ENCODE measurements around the gene LAMB2.

LAMB2 gene

DNA sequence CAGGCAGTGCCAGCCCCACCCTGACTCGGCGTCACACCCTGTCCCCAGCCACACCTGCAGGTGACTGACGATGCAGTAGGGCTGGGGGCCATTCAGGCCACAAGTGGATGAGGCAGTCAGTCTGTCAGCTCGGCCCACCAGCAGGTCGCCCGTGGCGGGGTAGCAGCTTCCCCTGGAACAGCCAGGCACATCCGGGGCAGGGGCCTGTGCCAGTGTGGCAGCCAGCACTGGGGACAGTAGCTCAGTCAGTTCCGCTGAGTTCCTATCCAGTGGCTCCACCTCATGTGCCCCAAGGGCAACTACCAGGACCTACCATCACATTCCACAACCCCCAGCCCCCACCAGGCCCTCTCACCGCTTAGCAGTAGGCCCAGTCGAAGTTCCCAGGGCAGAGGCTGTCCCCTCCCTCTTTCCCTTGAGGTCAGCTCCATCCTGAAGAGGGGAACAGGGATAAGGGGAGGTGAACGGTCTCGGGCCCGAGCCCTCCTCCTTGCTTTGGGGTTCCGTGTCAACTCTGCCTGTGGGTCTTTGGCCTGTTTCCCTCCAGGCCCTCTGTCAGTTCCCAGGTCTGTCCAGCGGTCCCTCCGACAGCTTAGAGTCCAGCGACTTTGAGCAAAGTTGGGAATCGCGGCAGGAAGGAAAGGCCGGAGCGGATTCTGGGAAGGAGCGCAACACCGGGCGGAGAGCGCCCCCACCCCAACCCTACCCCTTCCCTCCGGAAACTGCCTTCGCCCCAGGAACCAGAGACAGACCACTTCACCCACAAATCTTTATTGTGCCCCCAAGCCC, at the start of gene LAMB2:
LAMB2 (minus strand) TSS at position 614 of the 789 bp plus-strand sequence; CDS start at position 431, 183 bp downstream.
- DNase-seq: no peak

GRCh38 chr3:49181351-49181750, 48.5 kb upstream of the LAMB2 start:
- no peak for DNase-seq

DNA sequence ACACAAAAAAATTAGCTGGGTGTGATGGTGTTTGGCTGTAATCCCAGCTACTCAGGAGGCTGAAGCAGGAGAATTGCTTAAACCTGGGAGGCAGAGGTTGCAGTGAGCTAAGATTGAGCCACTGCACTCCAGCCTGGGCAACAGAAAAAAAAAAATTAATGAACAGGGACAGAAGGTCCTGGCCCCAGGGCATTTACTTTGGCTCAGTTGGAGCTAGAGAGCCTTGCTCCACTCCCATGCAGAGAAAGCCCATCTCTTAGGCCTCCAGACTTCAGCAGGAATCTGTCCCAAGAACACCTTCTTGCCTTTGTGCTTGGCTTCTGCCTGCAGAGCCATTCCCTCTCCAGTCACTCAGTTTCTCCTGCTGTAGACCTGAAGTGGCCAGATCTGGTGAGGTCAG, 47.3 kb upstream of the LAMB2 start:
- no peak for DNase-seq

GRCh38 chr3:49177073-49177472, 44.2 kb upstream of the LAMB2 start:
- DNase-seq: no peak

- DNase-seq: no peak
Observed at GRCh38 chr3:49175530-49175929, 42.7 kb upstream of the LAMB2 start.

DNA sequence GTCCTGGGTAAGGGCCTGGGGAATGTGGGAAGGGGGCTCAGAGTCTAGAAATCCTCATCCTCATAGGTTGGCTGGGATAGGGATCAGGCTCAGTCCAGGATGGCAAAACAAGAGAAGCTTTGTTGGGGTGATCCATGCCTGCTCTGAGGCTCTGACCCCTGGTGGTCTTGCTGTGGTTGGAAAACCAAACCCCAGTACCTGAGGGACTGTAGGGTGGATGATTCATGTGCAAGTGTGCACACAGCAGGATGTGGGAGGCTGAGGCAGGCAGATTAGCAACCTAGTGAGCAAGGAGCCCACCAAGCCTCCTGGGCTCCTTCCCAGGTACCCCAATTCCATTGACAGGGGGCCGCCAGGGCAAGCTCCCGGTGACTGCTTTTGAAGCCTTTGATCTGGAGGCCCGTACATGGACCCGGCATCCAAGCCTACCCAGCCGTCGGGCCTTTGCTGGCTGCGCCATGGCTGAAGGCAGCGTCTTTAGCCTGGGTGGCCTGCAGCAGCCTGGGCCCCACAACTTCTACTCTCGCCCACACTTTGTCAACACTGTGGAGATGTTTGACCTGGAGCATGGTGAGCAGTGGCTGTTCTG, 41.6 kb upstream of the LAMB2 start:
- no peak for DNase-seq

DNA sequence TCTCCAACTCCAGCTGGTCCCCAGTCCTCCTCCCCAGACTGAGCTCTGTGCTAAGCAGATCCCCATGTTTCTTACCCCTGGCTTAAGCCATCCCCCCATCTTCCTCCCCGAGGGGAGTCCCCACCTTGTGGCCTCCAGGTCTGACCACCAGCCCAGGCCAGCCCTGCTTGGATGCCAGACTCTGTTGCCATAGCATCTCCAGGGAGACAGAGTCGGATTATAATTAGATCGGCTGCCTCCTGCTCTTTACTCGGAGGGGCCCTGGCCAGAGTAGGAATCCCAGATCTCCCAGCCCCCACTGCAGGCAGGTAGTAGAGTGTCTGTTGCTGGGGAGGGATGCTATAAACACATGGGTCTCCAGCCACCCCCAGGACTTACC, 40.9 kb upstream of the LAMB2 start:
- DNase-seq: no peak

DNA sequence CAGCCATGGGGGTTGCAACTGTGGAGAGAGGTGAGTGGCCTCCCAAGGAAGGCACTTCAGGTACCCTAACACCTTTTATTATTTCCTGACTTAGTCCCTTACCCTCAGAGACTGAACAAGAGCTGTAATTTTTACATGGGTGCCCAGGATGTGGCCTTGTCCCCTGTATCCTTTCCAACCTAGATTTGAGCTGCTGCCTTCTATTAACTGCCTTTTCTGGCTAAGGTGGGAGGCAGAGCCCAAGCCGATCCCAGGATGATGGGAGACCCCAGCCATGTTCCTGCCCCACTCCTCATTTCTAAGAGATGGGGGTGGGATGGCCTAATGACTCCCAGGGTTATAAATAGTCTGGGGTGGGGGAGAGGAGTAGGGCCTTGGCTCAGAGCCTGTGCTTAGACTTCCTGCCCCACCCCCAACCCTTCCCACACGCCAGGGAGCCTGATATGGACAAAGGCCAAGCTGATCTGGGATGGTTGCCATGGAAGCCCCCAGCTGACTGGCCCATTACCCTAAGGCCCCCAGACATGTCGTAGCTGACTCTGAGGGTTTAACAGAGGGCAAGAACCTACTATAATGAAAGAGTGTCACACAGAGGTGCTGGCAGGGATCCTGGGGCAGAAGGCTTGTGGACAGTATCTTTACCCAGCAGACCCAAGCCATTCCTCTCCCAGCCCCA, 40.4 kb upstream of the LAMB2 start:
- peak; percentile 28 for DNase-seq

DNA sequence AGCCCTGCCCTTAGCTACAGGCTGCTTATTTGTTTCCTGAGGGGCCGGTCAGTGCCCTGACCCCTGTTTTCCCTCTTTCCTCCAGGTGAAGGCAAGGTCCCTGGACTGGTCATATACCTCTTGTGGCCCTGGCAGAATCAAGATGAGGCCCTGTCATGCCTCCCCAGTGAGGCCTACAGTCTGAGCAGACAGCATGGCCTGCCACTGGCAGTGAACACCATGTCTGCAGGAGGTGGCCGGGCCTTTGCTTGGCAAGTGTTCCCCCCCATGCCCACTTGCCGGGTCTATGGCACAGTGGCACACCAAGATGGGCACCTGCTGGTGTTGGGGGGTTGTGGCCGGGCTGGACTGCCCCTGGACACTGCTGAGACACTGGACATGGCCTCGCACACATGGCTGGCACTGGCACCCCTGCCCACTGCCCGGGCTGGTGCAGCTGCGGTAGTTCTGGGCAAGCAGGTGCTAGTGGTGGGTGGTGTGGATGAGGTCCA, 39.7 kb upstream of the LAMB2 start:
- no peak for DNase-seq

- no peak for DNase-seq
Observed at GRCh38 chr3:49171775-49172500, 39.1 kb upstream of the LAMB2 start.

DNA sequence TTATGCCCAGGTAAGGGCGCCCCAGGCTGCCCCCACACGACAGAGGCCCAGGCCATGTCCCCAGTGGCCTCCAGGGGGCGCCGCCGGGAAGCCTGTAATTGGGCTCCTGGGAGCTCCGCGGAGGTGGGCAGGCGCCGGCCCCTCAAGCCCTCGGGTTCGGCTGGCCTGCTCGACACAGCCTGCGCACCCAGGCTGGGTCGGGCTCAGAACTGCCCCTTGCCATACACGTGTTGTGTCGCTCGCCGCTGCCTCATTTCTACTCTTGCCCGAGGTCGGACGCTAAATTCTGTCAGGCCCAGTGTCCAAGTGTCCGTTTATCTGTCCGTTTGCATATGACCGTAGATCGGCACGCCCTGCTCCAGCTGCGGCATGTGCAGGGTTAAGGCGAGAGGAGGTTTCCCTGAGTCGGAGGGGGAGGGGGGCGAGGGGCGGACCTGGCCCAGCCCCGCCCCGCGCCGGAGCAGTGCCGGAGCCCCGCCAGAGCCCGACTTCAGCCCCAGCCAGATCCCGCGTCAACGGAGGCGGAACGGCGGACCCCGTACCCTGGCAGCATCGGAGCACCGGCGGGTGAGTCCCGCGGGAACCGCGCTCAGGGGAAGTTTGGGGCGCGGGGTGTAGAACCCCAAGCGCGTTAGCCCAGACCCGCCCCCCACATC, 38.4 kb upstream of the LAMB2 start, which contains the start of gene KLHDC8B:
KLHDC8B (plus strand) TSS at position 480 of the 656 bp plus-strand sequence. CDS start 1,172 bp downstream, outside the sequence.
- DNase-seq: peak; percentile 26

DNA sequence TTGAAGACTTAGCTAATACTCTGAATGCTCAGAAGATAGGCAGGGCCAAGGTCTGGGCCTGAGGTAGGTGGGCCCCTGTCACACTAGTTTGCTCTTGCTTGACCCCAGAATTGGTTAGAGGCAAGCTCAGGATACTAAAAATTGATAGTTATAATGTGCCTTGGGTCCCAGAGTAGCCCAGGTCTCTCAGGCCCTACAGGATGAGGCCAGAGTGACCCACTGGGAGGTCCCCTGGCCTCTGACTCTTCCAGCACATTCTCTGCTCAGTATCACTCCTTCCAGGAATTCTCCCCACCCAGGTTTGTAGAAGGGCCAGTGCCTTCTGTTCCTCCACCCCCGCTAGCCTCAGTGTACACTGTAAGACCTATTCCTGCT, 37.9 kb upstream of the LAMB2 start:
- no peak for DNase-seq

GRCh38 chr3:49166752-49167556, 34.1 kb upstream of the LAMB2 start:
- DNase-seq: no peak

DNA sequence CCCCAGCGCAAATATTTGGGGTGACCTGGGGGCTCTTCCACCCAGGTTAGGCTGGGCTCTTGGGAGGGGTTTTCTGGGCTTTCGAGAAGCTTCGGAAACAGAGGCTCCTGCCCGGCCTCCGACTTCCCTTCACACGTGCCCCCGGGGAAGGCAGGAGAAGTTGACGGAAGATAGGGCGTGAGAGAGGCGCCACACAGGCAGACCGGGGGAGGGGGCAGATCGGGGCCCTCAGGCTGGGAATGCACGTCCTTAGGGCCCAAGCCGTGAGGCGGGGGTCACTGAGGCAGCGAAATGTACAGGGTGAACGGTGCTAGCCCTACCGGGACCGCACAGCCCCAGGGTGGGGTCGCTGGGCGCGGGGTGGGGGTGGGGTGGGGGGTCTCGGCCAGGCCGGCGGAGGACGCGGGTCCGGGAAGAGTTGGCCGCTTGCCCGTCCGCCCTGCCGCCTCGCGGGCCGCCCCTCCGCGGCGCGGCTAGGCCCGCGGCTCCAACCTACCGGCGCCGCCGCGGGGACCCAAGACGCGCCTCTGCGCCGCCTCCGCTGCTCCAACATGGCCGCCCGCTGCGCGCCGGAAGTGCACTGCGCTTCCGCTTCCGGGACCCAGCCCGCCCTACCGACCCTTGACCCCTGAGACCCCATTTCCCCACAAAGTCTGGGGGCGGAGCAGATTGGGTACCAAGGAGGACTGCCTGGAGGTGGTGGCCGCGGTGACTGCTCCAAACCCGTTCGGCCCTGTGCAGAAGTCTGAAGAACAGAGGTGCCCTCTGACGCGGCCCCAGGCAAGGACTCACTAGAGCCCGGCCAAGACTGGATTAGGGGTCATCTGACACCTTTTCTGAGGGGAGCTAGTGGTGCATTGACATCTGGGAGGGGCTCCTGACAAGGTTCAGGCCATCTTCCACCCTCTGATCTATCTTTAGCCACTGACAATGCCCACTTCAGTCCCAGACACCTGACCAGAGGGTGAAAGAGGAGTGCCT, 33.2 kb upstream of the LAMB2 start, which contains the start of gene CCDC71:
CCDC71 (minus strand) TSS at position 561 of the 981 bp plus-strand sequence. CDS start 2,123 bp downstream, outside the sequence.
- peak; percentile 12 for DNase-seq

DNA sequence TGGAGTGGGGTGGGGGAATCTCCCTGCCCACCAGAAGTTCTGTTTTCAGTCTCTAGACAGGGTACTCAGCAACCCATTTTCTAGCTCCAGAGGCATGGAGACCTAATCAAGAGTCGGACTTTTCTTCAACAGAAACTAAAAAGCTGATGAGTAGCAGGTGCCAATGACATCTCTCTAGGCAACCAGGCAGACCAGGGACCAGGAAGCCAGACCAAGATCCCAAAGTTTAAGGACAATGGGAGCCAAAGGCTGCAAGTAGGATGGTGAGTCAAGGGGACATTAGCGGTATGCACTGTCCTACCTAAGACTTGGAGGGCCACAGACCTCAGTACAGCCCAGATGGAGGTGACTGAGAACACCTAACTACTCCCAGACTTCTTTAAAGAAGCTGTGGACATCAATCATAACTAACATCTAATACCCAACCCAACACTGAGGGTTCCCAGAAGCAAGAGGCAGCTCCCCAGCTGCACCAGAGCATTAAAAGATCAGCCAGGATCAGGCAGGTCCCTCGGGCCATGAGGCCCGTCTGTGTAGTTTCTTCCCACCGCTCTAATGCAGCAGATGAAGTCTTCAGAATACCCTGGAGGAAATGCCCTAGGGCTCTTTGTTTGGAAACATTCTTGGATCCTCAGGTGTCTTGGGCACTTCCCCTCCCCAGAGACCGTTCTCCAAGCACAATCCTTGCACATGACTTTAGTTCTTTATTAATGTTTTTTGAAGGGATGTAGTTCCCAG, 32.3 kb upstream of the LAMB2 start:
- DNase-seq: no peak

DNA sequence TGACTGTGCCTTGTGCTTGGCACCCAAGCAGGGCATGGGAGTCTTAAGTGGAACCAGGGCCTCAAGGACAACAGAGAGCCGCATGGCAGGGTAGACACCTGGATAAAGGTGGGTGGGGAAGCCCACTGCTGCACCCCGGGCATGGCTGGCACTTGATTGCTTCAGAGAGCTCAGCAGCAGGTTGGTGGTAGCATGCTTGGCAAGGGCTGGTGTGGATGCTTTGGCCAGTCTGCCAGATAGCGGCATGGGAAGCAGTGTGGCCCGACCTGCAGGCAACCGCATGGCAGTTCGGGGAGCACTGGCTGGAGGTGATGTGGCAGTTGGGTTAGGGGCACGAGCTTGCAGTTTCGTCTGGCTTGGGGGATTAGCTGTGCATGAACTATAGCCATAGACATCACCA, 30.8 kb upstream of the LAMB2 start:
- no peak for DNase-seq

GRCh38 chr3:49162751-49163419, 30.0 kb upstream of the LAMB2 start:
- DNase-seq: no peak

- no peak for DNase-seq
Observed at GRCh38 chr3:49161808-49162530, 29.1 kb upstream of the LAMB2 start.

All from NCI-H2029 treated with DMSO at 0.1 percent for 48 hours (cell line).